Fibroblast of skin of right quadriceps (primary cell): ENCODE measurements around the gene ANO6.
A peak's percentile ranks its signal among the peaks of the same experiment; 100 is the strongest.
"Not testable (repeated sequence)": the region's sequence is repeated elsewhere in the genome, so short reads cannot be mapped to it uniquely, and the experiment has no call there.

Source experiments
- DNase-seq: peaks from one replicate; pipeline ENCODE4 v3.0.0-alpha.2; 2013

The ANO6 gene

DNA sequence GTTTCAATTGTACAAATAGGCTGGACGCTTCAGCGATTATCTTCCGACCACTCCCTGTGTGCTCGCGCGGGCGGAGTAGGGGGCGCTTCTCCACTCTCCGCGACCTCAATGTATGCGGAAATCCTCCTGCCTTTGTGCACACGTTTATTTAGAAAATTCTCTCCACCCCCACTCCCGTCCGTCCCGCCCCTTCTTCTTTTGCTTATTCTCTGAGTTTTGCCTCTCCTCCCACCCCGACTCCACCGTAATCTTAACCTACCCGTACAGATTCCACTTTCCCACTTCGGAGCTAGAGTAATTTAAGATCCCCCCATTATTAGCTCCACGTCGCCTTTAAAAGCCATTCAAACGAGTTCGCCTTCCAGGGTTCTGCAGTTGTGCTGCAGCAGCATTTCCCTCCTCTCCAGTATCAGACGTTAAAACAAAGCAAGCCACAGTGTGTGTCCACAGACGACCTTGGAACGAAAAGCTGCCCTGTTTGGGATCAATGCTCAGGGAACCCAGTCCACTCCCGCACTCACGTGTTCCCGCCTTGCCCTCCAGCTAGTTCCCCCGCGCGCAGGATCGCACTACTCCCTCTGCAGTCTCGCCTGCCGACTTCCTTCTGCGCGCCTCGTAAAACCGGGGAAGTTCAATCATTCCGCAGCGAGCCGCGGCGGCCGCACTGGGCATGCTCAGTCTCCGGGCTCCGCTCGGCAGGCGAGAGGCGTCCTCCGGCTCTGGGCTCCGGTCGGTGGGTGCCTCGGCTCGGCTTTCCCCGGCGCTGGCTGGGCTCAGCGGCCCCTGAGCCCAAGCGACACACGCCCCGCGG lies at the start of gene ANO6:
Gene ANO6 (plus strand): TSS at position 677 of the 811 bp plus-strand sequence. CDS start 227 bp downstream, outside the sequence.
- peak; percentile 88 for DNase-seq

- no peak for DNase-seq
These were observed 46.9 kb upstream of the ANO6 start for GRCh38 chr12:45168976-45169375.

DNA sequence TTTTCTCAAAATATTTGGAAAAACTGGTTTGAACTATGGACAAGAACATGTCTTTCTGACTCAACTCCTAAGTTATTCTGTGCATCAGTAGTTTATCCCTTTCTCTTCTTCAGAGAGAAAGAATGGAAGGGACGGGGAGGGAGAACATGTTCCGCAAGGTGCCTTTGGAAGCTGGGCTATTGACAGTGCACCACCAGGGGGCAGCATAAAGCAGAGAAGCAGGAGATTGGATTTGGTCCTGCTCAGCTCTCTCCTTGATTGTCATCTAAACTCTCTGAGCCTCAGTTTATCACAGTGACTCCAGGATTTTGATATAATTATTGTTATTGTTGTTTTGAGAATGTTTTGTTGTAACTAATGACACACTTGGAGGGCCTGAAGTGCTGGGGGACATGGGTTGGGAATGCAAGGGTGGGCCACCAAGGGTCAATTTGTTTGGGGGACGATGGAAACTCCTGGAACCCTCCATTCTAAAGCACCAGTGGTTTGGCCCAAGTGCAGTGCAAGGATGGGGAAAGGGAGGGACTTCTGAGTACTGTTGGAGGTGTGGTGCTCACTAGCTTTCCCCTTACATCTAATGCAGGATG lies 45.3 kb upstream of the ANO6 start:
- peak; percentile 63 for DNase-seq

DNA sequence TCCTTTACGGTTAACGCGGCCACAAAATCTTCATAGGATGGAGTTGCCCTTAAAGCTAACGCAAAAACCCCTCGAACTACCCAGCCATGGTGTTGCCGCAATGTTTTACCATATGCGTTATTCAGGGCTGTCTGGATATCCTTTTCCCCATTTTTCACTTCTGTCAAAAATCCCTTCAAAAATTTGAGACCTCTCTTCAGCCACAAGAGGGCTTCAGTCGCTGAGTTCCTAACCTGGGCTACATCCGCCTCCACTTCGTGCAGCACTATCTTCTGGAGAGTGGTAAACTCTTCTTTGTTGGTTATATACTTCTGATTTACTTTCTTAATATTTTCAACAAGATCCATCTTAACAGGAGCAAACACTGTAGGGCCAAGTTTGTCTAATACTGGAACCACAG lies 42.6 kb upstream of the ANO6 start:
- not testable (repeated sequence) for DNase-seq

- no peak for DNase-seq
These were observed 41.3 kb upstream of the ANO6 start for GRCh38 chr12:45174595-45174994.

DNA sequence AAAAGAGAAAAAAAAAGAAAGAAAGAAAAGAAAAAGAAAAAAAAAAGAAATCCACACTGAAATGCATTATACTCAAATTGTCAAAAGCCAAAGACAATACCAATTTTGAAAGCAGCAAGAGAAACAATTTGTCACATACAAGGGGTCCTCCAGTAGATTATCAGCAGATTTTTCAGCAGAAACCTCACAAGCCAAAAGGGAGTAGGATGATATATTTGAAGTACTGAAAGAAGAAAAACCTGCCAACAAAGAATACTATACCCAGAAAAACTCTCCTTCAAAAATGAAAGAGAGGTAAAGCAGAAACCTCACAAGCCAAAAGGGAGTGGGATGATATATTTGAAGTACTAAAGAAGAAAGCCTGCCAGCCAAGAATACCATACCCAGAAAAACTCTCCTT lies 37.1 kb upstream of the ANO6 start:
- DNase-seq = no peak

GRCh38 chr12:45182511-45182910 lies 33.4 kb upstream of the ANO6 start:
- no peak for DNase-seq

GRCh38 chr12:45183246-45183645 lies 32.6 kb upstream of the ANO6 start:
- no peak for DNase-seq

DNA sequence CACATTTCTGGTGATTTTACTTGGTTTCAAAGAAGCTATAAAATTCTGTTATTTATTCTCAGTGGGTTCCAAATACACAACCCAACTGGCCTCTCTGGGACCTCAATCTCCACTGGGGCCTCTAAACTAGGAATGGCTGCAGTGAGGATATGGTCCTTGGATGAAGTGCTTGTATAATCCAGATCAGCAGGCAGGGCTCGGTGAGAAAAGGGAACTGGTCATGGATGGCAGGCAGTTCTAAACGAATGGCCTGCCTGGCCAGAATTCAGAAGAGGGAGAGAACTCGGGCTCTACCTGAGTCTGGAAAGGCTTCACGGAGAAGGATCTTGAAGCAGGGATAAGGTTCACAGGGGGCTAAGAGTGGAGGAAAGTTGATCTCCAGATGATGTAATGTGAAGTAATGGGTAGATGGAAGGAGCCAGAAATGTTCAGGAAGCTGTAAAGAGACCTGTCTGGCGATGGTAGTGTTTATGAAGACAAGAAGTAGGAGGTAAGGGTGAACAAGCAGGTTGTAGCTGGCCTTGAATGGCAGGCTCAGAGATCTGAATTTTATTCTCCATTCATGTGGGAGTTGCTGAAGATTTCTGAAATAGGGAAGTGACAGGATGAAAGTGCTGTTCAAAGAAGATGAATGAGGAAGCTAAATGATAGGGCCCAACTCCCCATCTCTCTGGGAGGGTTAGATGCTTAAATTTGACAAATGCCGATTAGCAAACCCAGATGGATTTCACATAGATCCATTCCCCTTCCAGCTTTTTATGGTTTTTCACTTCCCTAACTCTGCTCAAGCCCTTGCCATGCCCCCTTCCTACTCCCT lies 31.5 kb upstream of the ANO6 start:
- no peak for DNase-seq

DNA sequence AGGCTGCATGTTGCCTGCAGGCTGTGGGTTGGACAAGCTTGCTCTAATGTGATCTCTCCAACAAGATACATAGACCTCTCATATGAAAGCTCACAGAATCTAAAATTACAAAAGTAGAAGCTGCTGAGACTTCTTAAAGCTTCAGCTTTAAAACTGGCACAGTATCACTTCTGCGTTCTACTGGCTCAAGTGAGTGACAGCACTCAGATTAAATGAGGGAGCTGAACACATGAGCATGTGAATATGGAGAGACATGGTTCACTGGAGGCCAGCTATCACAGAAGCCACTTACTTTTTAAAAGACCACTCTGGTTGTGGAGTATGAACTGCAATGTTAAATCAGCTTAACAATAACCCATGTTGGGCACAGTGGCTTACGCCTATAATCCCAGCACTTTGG lies 29.1 kb upstream of the ANO6 start:
- no peak for DNase-seq

GRCh38 chr12:45189766-45190403 lies 26.0 kb upstream of the ANO6 start:
- no peak for DNase-seq

DNA sequence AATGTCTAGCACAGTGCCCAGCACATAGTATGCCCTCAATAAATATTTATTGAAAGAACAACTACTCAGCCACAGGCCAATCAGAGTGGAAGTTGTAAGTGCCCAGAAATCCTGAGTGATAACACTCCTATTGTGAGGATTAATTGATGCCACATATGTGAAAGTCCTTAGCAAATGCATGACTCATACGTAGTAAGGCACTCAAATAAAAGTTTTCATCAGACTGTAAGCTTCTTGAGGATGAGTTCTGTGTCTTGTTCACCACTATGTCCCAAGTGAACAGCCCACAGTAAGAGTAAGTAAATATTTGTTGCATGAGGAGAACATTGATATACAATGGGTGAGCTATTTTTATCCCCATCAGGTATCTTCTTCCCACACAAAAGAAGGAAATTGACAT lies 24.7 kb upstream of the ANO6 start:
- DNase-seq = peak; percentile 61

- DNase-seq = no peak
These were observed 23.2 kb upstream of the ANO6 start for GRCh38 chr12:45192707-45193106.

GRCh38 chr12:45200491-45201043 lies 15.3 kb upstream of the ANO6 start:
- DNase-seq = peak; percentile 28

DNA sequence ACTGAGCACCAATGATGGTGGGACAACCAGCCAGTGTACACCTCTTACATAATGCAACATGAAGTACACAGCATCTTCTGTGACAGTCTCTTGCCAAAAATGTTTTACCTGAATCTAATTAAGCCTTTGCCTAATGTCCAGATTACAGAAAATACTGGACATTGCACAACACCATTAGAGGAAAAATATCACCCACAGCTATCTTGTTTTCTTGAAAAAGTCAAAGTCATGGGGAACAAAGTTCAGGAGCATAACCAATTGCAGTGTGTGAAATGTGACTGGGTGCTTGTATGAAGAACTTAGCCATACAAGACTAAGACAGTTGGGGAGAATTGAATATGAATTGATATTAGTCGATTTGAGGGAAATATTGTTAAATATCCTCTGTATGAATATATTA lies 12.1 kb upstream of the ANO6 start:
- no peak for DNase-seq

GRCh38 chr12:45204757-45205156 lies 11.1 kb upstream of the ANO6 start:
- DNase-seq = no peak

GRCh38 chr12:45205165-45205825 lies 10.6 kb upstream of the ANO6 start:
- no peak for DNase-seq

DNA sequence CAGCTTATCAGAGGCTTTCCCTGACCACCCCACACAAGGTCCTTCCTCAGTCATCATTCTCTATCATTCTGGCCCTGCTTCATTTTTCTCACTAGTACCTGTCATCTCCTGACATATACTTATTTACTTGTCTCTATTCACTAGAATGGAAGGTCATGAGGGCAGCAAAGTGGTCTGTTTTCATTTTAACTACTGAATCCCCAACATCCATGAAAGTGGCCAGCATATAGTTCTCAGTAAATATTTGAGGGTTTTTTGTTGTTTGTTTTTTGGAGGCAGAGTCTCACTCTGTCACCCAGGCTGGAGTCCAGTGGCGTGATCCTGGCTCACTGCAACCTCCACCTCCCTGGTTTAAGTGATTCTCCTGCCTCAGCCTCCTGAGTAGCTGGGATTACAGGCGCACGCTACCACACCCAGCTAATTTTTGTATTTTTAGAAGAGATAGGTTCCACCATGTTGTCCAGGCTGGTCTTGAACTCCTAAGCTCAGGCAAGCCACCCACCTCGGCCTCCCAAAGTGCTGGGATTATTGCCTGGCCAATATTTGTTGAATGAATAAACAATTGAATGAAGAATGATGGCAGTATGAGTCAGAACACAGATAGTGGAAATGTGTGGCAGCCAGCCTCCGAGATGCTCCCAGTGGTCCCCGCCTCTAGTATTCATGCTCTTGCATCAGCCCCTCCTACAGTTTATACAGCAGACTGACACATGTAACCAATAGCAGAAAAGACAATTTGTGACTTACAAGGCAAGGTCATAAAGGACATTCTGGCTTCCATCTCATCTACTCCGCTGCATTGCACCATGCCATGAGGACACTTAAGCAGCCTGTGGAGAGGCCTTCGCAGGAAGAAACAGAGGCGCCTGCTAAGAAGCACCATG lies 7.0 kb upstream of the ANO6 start:
- DNase-seq = peak; percentile 70

DNA sequence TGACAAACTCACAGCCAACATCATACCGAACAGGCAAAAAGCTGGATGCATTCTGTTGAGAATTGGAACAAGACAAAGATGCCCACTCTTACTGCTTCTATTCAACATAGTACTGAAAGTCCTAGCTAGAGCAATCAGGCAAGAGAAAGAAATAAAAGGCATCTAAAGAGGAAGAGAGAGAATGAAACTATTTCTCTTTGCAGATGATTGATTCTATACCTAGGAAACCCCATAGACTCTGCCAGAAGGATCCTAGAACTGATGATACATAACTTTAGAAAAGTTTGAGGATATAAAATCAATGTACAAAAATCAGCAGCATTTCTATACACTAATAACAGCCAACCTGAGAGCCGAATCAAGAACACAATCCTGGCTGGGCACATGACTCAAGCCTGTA lies 6.1 kb upstream of the ANO6 start:
- no peak for DNase-seq

GRCh38 chr12:45212064-45212463 lies 3.8 kb upstream of the ANO6 start:
- no peak for DNase-seq

DNA sequence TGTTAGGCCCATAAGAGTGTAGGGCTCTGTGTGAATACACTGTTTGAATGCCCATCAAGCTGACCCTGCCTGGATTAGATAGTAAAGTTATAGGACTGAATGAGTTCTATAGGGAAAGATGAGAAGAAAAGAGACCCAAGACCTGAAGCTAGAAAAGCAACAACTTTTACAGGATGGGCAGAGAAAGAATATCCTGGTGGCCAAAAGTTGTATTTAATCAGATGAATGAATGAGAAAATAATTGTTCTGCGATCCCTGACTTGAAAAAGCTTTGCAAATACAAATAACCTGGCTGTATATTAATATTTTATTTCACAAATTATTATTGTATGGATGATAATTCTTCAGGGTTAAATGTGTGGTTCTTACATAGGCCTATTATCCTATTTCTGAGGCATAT lies 2.8 kb upstream of the ANO6 start:
- DNase-seq = no peak
